HEK293T (cell line): ENCODE data around the gene CD37.

Source experiments
- BHLHE40 ChIP-seq: fragments of 450-650 bp; IDR thresholded peaks from 2 replicates; pipeline ENCODE4 v1.6.1; 2016; ENCODE audit warnings: mild to moderate bottlenecking, moderate library complexity, borderline replicate concordance
- FOXA1 ChIP-seq: fragments of 450-650 bp; IDR thresholded peaks from 2 replicates; pipeline ENCODE4 v1.6.1; 2016; ENCODE audit warnings: mild to moderate bottlenecking
- LEF1 ChIP-seq: fragments of 450-650 bp; IDR thresholded peaks from 2 replicates; pipeline ENCODE4 v1.6.1; 2017; ENCODE audit warnings: mild to moderate bottlenecking, borderline replicate concordance
- SUZ12 ChIP-seq: fragments of 450-650 bp; IDR thresholded peaks from 2 replicates; pipeline ENCODE4 v1.6.1; 2016; ENCODE audit warnings: mild to moderate bottlenecking
- TARDBP ChIP-seq: fragments of 450-650 bp; IDR thresholded peaks from 2 replicates; pipeline ENCODE4 v1.6.1; 2016
- ZNF384 ChIP-seq: fragments of 450-650 bp; IDR thresholded peaks from 2 replicates; pipeline ENCODE4 v1.6.1; 2016

- TF ChIP-seq SUZ12 (no peak), FOXA1 (no peak), BHLHE40 (no peak), ZNF384 (no peak), TARDBP (no peak), LEF1 (no peak)
Measured at GRCh38 chr19:49342291-49342721, 7.1 kb downstream of the CD37 start.
